Measurements from ENCODE around the gene CSDE1.
"Not testable (repeated sequence)": the region's sequence is repeated elsewhere in the genome, so short reads cannot be mapped to it uniquely, and the experiment has no call there.

GRCh38 chr1:114786440-114786839 lies 28.7 kb upstream of the CSDE1 start:
- not testable (repeated sequence) for TF ChIP-seq EZH2 (IDR thresholded peaks at IDR 0.05; ENCODE audit: borderline replicate concordance, low read depth, low read length, severe bottlenecking)
- TF ChIP-seq, protein P1, sequence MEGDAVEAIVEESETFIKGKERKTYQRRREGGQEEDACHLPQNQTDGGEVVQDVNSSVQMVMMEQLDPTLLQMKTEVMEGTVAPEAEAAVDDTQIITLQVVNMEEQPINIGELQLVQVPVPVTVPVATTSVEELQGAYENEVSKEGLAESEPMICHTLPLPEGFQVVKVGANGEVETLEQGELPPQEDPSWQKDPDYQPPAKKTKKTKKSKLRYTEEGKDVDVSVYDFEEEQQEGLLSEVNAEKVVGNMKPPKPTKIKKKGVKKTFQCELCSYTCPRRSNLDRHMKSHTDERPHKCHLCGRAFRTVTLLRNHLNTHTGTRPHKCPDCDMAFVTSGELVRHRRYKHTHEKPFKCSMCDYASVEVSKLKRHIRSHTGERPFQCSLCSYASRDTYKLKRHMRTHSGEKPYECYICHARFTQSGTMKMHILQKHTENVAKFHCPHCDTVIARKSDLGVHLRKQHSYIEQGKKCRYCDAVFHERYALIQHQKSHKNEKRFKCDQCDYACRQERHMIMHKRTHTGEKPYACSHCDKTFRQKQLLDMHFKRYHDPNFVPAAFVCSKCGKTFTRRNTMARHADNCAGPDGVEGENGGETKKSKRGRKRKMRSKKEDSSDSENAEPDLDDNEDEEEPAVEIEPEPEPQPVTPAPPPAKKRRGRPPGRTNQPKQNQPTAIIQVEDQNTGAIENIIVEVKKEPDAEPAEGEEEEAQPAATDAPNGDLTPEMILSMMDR (IDR thresholded peaks at IDR 0.05; ENCODE audit: borderline replicate concordance, extremely low read depth, low read length, poor library complexity, severe bottlenecking): not testable (repeated sequence)

All from DND-41 (cell line).